HepG2 (cell line): ENCODE measurements around the gene PROCR. TPM values are rescaled to one million over a fixed set of nuclear protein-coding genes. Genes with fewer than 3 reads are reported as not detected.

Experiments
- ATAC-seq: fragments of 200-7000 bp; cut with Tn5 transposase; 3 replicates; pipeline ENCODE4 v1.9.1; 2020; ENCODE audit warnings: mild to moderate bottlenecking, moderate library complexity
- BruUV-seq: library from RNA; stranded (reverse); fragments of 400-500 nt; replicated peaks from 2 replicates; lab custom pipeline; 2021; lab: Mats Ljungman, UMichigan
- CTCF ChIA-PET: fragments of 300-600 bp; formaldehyde crosslinking; extraction: SDS; loops from one replicate; lab custom pipeline; 2021; ENCODE audit warnings: low total read pairs, inconsistent platforms, low intra/inter-chr PET ratio; lab: Yijun Ruan, JAX
- POLR2A ChIA-PET: fragments of 350-600 bp; sonication (Branson Sonifier 250); formaldehyde crosslinking; loops from one replicate; lab custom pipeline; 2020; ENCODE audit warnings: antibody characterized with exemption, inconsistent platforms; lab: Yijun Ruan, JAX
- DNase-seq: peaks from one replicate; pipeline ENCODE4 v3.0.0-alpha.2; 2015; ENCODE audit warnings: low spot score
- FAIRE-seq: peaks from 3 replicates; lab custom pipeline; 2011; peaks lifted over from hg19 to GRCh38; lab: Jason Lieb, UNC
- H2AFZ ChIP-seq: one replicate; pipeline ENCODE4 v1.6.1; 2011; ENCODE audit warnings: low read length, inconsistent platforms
- H3K27ac ChIP-seq: fragments of 300-600 bp; 3 replicates; pipeline ENCODE4 v1.8.0; 2011; ENCODE audit warnings: mixed run types, mild to moderate bottlenecking, mixed read lengths, low read length, inconsistent platforms; ENCODE audit not compliant: insufficient read depth; ENCODE audit errors: extremely low read length
- H3K27me3 ChIP-seq, 2 experiments: fragments of 200-600 bp in 1 of 2; 2 replicates in 1 of 2; 3 replicates in 1 of 2; pipeline versions ENCODE4 v1.6.0 to v1.8.0; 2011; ENCODE audit warnings: low read length in 2 of 2, mild to moderate bottlenecking in 2 of 2, moderate library complexity in 2 of 2, inconsistent platforms in 1 of 2; ENCODE audit not compliant: insufficient read depth in 2 of 2, control insufficient read depth in 1 of 2
- H3K36me3 ChIP-seq, 2 experiments: fragments of 200-600 bp in 1 of 2; replicated peaks in 1 of 2; 2 replicates in 1 of 2; 3 replicates in 1 of 2; pipeline versions ENCODE4 v1.5.1 to v1.8.0; 2011; ENCODE audit warnings: low read length in 2 of 2, inconsistent platforms in 1 of 2; ENCODE audit not compliant: insufficient read depth in 2 of 2, control insufficient read depth in 1 of 2
- H3K4me1 ChIP-seq: 2 replicates; pipeline ENCODE4 v1.5.1; 2012; ENCODE audit warnings: low read length, inconsistent platforms; ENCODE audit not compliant: insufficient read depth
- H3K4me2 ChIP-seq: 2 replicates; pipeline ENCODE4 v1.6.0; 2011; ENCODE audit warnings: low read depth, low read length, inconsistent platforms
- H3K4me3 ChIP-seq, 3 experiments: fragments of 200-600 bp in 1 of 3; sonication (generic), shearing (Covaris generic) in 1 of 3; replicated peaks in 1 of 3; 2 replicates each; pipeline ENCODE4 v1.5.1; 2011 to 2016; ENCODE audit warnings: low read length in 3 of 3, inconsistent platforms in 2 of 3, low read depth in 2 of 3, mild to moderate bottlenecking in 2 of 3, control low read depth in 1 of 3, mixed read lengths in 1 of 3; ENCODE audit not compliant: insufficient read depth in 1 of 3
- H3K79me2 ChIP-seq: one replicate; pipeline ENCODE4 v1.6.1; 2011; ENCODE audit warnings: low read length, inconsistent platforms; ENCODE audit not compliant: insufficient read depth
- H3K9ac ChIP-seq: 2 replicates; pipeline ENCODE4 v1.6.0; 2011; ENCODE audit warnings: mild to moderate bottlenecking, low read depth, low read length, inconsistent platforms; ENCODE audit not compliant: insufficient read depth
- H3K9me3 ChIP-seq: 2 replicates; pipeline ENCODE4 v1.5.1; 2012; ENCODE audit warnings: mild to moderate bottlenecking, low read length
- H4K20me1 ChIP-seq: 2 replicates; pipeline ENCODE4 v1.6.0; 2011; ENCODE audit warnings: inconsistent platforms, mild to moderate bottlenecking, low read length, moderate library complexity; ENCODE audit not compliant: insufficient read depth
- CHD2 ChIP-seq: IDR thresholded peaks from 2 replicates; pipeline ENCODE4 v1.6.1; 2011; ENCODE audit warnings: low read depth, low read length, improper control_type of control experiment
- GFI1 ChIP-seq: sonication (generic); formaldehyde crosslinking; IDR thresholded peaks from 2 replicates; pipeline ENCODE4 v1.5.0; 2020; ENCODE audit warnings: missing genetic modification reagents, mild to moderate bottlenecking, borderline replicate concordance
- ISL2 ChIP-seq: sonication (generic); formaldehyde crosslinking; IDR thresholded peaks from 2 replicates; pipeline ENCODE4 v1.5.0; 2020; ENCODE audit warnings: missing genetic modification reagents
- MIXL1 ChIP-seq: IDR thresholded peaks from 2 replicates; pipeline ENCODE4 v1.6.1; 2016
- NFRKB ChIP-seq: fragments of 450-650 bp; IDR thresholded peaks from 2 replicates; pipeline ENCODE4 v1.6.1; 2017
- RXRB ChIP-seq: IDR thresholded peaks from 2 replicates; pipeline ENCODE4 v1.6.1; 2016; ENCODE audit warnings: borderline replicate concordance, missing genetic modification reagents, missing compliant biosample characterization
- ZKSCAN1 ChIP-seq: fragments of 150-350 bp; IDR thresholded peaks from 2 replicates; pipeline ENCODE4 v1.6.1; 2014; ENCODE audit warnings: low read length
- ZNF598 ChIP-seq: sonication (generic); formaldehyde crosslinking; IDR thresholded peaks from 2 replicates; pipeline ENCODE4 v1.5.1; 2020; ENCODE audit warnings: mild to moderate bottlenecking, missing genetic modification reagents, borderline replicate concordance
- WGBS: methylation state at CpG from one replicate; pipeline ENCODE4 v1.1.6; 2017; ENCODE audit warnings: low lambda C conversion rate; 5-methylcytosine and 5-hydroxymethylcytosine counted together
- in situ Hi-C: cut with HindIII; loops from 2 replicates; pipeline ENCODE4 v1.10.0; 2017; ENCODE audit warnings: low pct_unique_long_range_greater_than_20kb; ENCODE audit not compliant: extremely low pct_ligation_motif_present
- intact Hi-C: fragments of 100-400 bp; cut with micrococcal nuclease; formaldehyde crosslinking; loops from one replicate; pipeline ENCODE4 v1.10.0; 2022; ENCODE audit not compliant: unreplicated experiment
- polyA plus RNA-seq, 8 experiments: library from polyadenylated mRNA; depleted of rRNA in 3 of 8; stranded (reverse) in 7 of 8; unstranded in 1 of 8; fragments of >200 nt; fragmentation: Illumina TruSeq in 4 of 8; extraction: Trizol in 4 of 8; gene quantifications; 2 replicates each; pipeline versions ENCODE4 v1.2.1 to v1.2.3, GENCODE V29; 2011 to 2016; ENCODE audit warnings: low read depth in 4 of 8, missing spikeins in 1 of 8, mixed read lengths in 1 of 8; ENCODE audit not compliant: insufficient read depth in 1 of 8
- total RNA-seq, 5 experiments: library from RNA; depleted of rRNA; stranded (reverse); fragments of >200 nt; fragmentation: Illumina TruSeq; extraction: Trizol; gene quantifications; 2 replicates each; pipeline ENCODE4 v1.2.3, GENCODE V29; 2016; ENCODE audit warnings: low read depth in 1 of 5
- TF ChIP-seq, protein P1 (sequence below), 2 experiments: sonication (generic) in 1 of 2; formaldehyde crosslinking in 1 of 2; IDR thresholded peaks; 2 replicates each; pipeline versions ENCODE4 v1.4.0 to v1.6.1; 2016 to 2020; ENCODE audit warnings: borderline replicate concordance in 1 of 2, low read depth in 1 of 2, mild to moderate bottlenecking in 1 of 2, missing genetic modification reagents in 1 of 2
- TF ChIP-seq, protein P2 (sequence below): sonication (generic); formaldehyde crosslinking; IDR thresholded peaks from 2 replicates; pipeline ENCODE4 v1.5.0; 2020; ENCODE audit warnings: missing genetic modification reagents
- TF ChIP-seq, protein P3 (sequence below): sonication (generic); formaldehyde crosslinking; IDR thresholded peaks from 2 replicates; pipeline ENCODE4 v1.4.0; 2020; ENCODE audit warnings: missing genetic modification reagents, mild to moderate bottlenecking, borderline replicate concordance
- TF ChIP-seq, protein P4 (sequence below): sonication (generic); formaldehyde crosslinking; IDR thresholded peaks from 2 replicates; pipeline ENCODE4 v1.4.0; 2020; ENCODE audit warnings: mild to moderate bottlenecking, missing genetic modification reagents

Gene PROCR
- total and polyA plus RNA-seq, 2 of the 13 experiments (the other 11 are each of a cell fraction or from before 2014, with no cell fraction given), result 1.4 to 1.7 TPM

DNA sequence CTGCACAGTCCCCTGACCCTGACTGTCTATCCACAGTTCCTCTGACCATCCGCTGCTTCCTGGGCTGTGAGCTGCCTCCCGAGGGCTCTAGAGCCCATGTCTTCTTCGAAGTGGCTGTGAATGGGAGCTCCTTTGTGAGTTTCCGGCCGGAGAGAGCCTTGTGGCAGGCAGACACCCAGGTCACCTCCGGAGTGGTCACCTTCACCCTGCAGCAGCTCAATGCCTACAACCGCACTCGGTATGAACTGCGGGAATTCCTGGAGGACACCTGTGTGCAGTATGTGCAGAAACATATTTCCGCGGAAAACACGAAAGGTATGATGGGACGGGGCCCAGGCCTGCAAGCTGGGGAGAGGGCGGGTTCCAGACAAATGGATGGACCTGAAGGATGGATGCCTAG is 4.3 kb downstream of the PROCR start (continued):
- no peak for TF ChIP-seq GFI1 (CRISPR knock-in tag)
- TF ChIP-seq ISL2, result no peak

GRCh38 chr20:35179292-35180212 is 7.7 kb downstream of the PROCR start:
- Histone ChIP-seq H3K4me1 (peaks cover 18% of the 10 kb centered on the region), H3K9me3 (no peaks in the 10 kb centered on the region), H3K36me3 (no peaks in the 10 kb centered on the region), H3K79me2 (no peaks in the 10 kb centered on the region), H3K4me3 (no peak overlapping the region), H2AFZ (no peak overlapping the region), H3K27me3 (no peaks in the 10 kb centered on the region; a peak in 1 of 5 replicates), H3K27ac (no peak overlapping the region), H3K4me2 (peak overlapping the region; percentile 26; the same call in 1 of the 2 replicates), H3K9ac (no peak overlapping the region), H4K20me1 (no peaks in the 10 kb centered on the region)
- 47% methylated on average over 11 of the region's 11 CpGs for WGBS
- no peak for ATAC-seq
- BruUV-seq, result no TSS peak
- in situ Hi-C loops, result no loop called here
- DNase-seq, result no peak
- CTCF ChIA-PET, result no interaction called here
- FAIRE-seq, result no peak
- intact Hi-C loops, result no loop called here
- POLR2A ChIA-PET, result no interaction called here
- TF ChIP-seq, protein P1, sequence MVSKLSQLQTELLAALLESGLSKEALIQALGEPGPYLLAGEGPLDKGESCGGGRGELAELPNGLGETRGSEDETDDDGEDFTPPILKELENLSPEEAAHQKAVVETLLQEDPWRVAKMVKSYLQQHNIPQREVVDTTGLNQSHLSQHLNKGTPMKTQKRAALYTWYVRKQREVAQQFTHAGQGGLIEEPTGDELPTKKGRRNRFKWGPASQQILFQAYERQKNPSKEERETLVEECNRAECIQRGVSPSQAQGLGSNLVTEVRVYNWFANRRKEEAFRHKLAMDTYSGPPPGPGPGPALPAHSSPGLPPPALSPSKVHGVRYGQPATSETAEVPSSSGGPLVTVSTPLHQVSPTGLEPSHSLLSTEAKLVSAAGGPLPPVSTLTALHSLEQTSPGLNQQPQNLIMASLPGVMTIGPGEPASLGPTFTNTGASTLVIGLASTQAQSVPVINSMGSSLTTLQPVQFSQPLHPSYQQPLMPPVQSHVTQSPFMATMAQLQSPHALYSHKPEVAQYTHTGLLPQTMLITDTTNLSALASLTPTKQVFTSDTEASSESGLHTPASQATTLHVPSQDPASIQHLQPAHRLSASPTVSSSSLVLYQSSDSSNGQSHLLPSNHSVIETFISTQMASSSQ (IDR thresholded peaks at IDR 0.05; ENCODE audit: low read depth), result peak; percentile 34; the same call in 1 of the 2 replicates
- TF ChIP-seq, protein P1 (CRISPR knock-in tag; IDR thresholded peaks at IDR 0.05; ENCODE audit: borderline replicate concordance), result no peak
- no peak for TF ChIP-seq ZNF598 (CRISPR knock-in tag)
- TF ChIP-seq, protein P2, sequence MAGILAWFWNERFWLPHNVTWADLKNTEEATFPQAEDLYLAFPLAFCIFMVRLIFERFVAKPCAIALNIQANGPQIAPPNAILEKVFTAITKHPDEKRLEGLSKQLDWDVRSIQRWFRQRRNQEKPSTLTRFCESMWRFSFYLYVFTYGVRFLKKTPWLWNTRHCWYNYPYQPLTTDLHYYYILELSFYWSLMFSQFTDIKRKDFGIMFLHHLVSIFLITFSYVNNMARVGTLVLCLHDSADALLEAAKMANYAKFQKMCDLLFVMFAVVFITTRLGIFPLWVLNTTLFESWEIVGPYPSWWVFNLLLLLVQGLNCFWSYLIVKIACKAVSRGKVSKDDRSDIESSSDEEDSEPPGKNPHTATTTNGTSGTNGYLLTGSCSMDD (CRISPR knock-in tag), result no peak
- no peak for TF ChIP-seq CHD2
- TF ChIP-seq MIXL1 (CRISPR knock-in tag), result 0 out of 2 replicates have a peak, but pooled peaks have one; percentile 18
- no peak for TF ChIP-seq NFRKB
- TF ChIP-seq RXRB (CRISPR knock-in tag), result 0 out of 2 replicates have a peak, but pooled peaks have one; percentile 7
- TF ChIP-seq, protein P3, sequence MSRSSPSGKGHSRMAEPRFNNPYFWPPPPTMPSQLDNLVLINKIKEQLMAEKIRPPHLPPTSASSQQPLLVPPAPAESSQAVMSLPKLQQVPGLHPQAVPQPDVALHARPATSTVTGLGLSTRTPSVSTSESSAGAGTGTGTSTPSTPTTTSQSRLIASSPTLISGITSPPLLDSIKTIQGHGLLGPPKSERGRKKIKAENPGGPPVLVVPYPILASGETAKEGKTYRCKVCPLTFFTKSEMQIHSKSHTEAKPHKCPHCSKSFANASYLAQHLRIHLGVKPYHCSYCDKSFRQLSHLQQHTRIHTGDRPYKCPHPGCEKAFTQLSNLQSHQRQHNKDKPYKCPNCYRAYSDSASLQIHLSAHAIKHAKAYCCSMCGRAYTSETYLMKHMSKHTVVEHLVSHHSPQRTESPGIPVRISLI (CRISPR knock-in tag), result peak; percentile 74
- no peak for TF ChIP-seq ZKSCAN1
- TF ChIP-seq, protein P4, sequence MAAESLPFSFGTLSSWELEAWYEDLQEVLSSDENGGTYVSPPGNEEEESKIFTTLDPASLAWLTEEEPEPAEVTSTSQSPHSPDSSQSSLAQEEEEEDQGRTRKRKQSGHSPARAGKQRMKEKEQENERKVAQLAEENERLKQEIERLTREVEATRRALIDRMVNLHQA (CRISPR knock-in tag), result no peak
